HG02884 (cell line): ENCODE data around the gene RABGAP1.

Experiments
- ATAC-seq: cut with Tn5 transposase; IDR thresholded peaks from one replicate; pipeline ENCODE4 v1.9.1; 2021; ENCODE audit warnings: mild to moderate bottlenecking, moderate library complexity; ENCODE audit not compliant: unreplicated experiment

RABGAP1 gene

GRCh38 chr9:123108976-123109375 lies 168.2 kb downstream of the RABGAP1 start:
- no peak for ATAC-seq

GRCh38 chr9:123109540-123110279 lies 168.9 kb downstream of the RABGAP1 start:
- no peak for ATAC-seq

- ATAC-seq: no peak
Observed at GRCh38 chr9:123111427-123112014, 170.7 kb downstream of the RABGAP1 start.

- ATAC-seq: no peak
Observed at GRCh38 chr9:123112015-123112975, 171.5 kb downstream of the RABGAP1 start.

GRCh38 chr9:123113185-123113584 lies 172.4 kb downstream of the RABGAP1 start:
- ATAC-seq: no peak

GRCh38 chr9:123115146-123115913 lies 174.5 kb downstream of the RABGAP1 start:
- no peak for ATAC-seq

- ATAC-seq: no peak
Observed at GRCh38 chr9:123116036-123116435, 175.2 kb downstream of the RABGAP1 start.

- no peak for ATAC-seq
Observed at GRCh38 chr9:123119566-123119965, 178.7 kb downstream of the RABGAP1 start.

GRCh38 chr9:123120131-123120530 lies 179.3 kb downstream of the RABGAP1 start:
- no peak for ATAC-seq

GRCh38 chr9:123120953-123121352 lies 180.1 kb downstream of the RABGAP1 start:
- no peak for ATAC-seq

- no peak for ATAC-seq
Observed at GRCh38 chr9:123121457-123121856, 180.6 kb downstream of the RABGAP1 start.

GRCh38 chr9:123127512-123128075 lies 186.8 kb downstream of the RABGAP1 start:
- ATAC-seq: no peak

GRCh38 chr9:123128591-123128990 lies 187.8 kb downstream of the RABGAP1 start:
- ATAC-seq: no peak

GRCh38 chr9:123129423-123129822 lies 188.6 kb downstream of the RABGAP1 start:
- ATAC-seq: no peak

GRCh38 chr9:123131258-123131657 lies 190.4 kb downstream of the RABGAP1 start:
- no peak for ATAC-seq

GRCh38 chr9:123131993-123132392 lies 191.2 kb downstream of the RABGAP1 start:
- ATAC-seq: no peak

- no peak for ATAC-seq
Observed at GRCh38 chr9:123132696-123133095, 191.9 kb downstream of the RABGAP1 start.

- no peak for ATAC-seq
Observed at GRCh38 chr9:123135430-123135829, 194.6 kb downstream of the RABGAP1 start.

GRCh38 chr9:123138163-123138562 lies 197.3 kb downstream of the RABGAP1 start:
- no peak for ATAC-seq

- no peak for ATAC-seq
Observed at GRCh38 chr9:123149067-123149466, 208.2 kb downstream of the RABGAP1 start.
